GM23248 (cell line): Measurements from ENCODE around the gene CDC7.

ENCODE experiments used
- EZH2 ChIP-seq: fragments of 200-600 bp; sonication (generic); IDR thresholded peaks from 2 replicates; pipeline ENCODE4 v1.6.1; 2018; ENCODE audit warnings: antibody characterized with exemption, mild to moderate bottlenecking; ENCODE audit not compliant: insufficient read depth, poor library complexity, severe bottlenecking
- EZH2phosphoT487 ChIP-seq: fragments of 200-600 bp; sonication (generic); IDR thresholded peaks from 2 replicates; pipeline ENCODE4 v1.6.1; 2018; ENCODE audit warnings: antibody characterized with exemption, moderate library complexity, mild to moderate bottlenecking, low read depth; ENCODE audit not compliant: insufficient read depth

GRCh38 chr1:91545506-91546300 is 45.1 kb downstream of the CDC7 start:
- no peak for TF ChIP-seq EZH2
- TF ChIP-seq EZH2phosphoT487 = no peak
